Adrenal gland (tissue), 5 donors: Measurements from ENCODE around the gene FLNC.

ENCODE experiments used
- POLR2A ChIP-seq, 2 donors: fragments of 450-650 bp; IDR thresholded peaks; one replicate each; pipeline ENCODE4 v1.6.1; 2017; ENCODE audit warnings: antibody characterized with exemption in 2 of 2, mild to moderate bottlenecking in 2 of 2, moderate library complexity in 1 of 2
- TF ChIP-seq, protein P1 (sequence below), 6 experiments: fragments of 450-650 bp in 4 of 6; fragments of 200-600 bp in 2 of 6; sonication (generic) in 1 of 6; IDR thresholded peaks; 1 replicate in 5 of 6; 2 replicates in 1 of 6; pipeline versions ENCODE4 v1.5.1 to v1.8.0; 2016 to 2021; ENCODE audit warnings: antibody characterized with exemption in 6 of 6, mild to moderate bottlenecking in 2 of 6, moderate library complexity in 1 of 6
- donor health status: DM: no; HTN: no; CAD: no.

DNA sequence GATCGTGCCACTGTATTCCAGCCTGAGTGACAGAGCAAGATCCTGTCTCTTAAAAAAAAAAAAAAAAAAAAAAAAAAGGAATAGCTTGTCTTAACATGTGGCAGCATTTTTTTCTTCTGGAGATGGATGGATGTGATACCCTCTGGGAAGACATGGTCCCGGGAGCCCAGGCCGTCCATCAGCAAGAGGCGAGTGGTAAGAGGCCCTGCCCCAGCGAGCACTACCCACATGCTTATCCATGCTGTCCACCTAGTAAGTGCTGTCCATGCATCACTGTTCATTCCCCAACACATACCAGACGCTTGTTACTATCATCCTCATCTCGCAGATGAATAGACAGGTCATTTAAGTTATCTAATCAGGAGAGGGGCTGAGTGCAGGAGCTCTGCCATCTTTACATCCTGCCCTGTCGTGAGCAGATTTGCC, 45.3 kb downstream of the FLNC start:
- TF ChIP-seq, protein P1, sequence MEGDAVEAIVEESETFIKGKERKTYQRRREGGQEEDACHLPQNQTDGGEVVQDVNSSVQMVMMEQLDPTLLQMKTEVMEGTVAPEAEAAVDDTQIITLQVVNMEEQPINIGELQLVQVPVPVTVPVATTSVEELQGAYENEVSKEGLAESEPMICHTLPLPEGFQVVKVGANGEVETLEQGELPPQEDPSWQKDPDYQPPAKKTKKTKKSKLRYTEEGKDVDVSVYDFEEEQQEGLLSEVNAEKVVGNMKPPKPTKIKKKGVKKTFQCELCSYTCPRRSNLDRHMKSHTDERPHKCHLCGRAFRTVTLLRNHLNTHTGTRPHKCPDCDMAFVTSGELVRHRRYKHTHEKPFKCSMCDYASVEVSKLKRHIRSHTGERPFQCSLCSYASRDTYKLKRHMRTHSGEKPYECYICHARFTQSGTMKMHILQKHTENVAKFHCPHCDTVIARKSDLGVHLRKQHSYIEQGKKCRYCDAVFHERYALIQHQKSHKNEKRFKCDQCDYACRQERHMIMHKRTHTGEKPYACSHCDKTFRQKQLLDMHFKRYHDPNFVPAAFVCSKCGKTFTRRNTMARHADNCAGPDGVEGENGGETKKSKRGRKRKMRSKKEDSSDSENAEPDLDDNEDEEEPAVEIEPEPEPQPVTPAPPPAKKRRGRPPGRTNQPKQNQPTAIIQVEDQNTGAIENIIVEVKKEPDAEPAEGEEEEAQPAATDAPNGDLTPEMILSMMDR (IDR thresholded peaks at IDR 0.05), result no peak
- no peak for TF ChIP-seq POLR2A (IDR thresholded peaks at IDR 0.05)
